NT2/D1 (cell line): ENCODE data around the gene SYT1.

Experiments used
- SUZ12 ChIP-seq: IDR thresholded peaks from 2 replicates; pipeline ENCODE4 v1.6.1; 2011; ENCODE audit not compliant: insufficient read length, insufficient read depth; ENCODE audit errors: extremely low read depth
- YY1 ChIP-seq: IDR thresholded peaks from 2 replicates; pipeline ENCODE4 v1.6.1; 2011; ENCODE audit not compliant: insufficient read length, insufficient read depth
- ZNF274 ChIP-seq: IDR thresholded peaks from 2 replicates; pipeline ENCODE4 v1.6.1; 2011; ENCODE audit warnings: mild to moderate bottlenecking, low read depth, low read length

GRCh38 chr12:78829690-78830089 lies 34.9 kb upstream of the SYT1 start:
- no peak for TF ChIP-seq YY1
- TF ChIP-seq ZNF274 = no peak
- no peak for TF ChIP-seq SUZ12
